Activated CD4-positive, alpha-beta T cell treated with anti-CD3 and anti-CD28 coated beads, Interleukin-2, Interleukin-4, amounts not matched to agents 100 ng/mL and 50 ng/mL, durations not matched to agents 16 hours and 8 hours (primary cell): ENCODE measurements around the gene PPP1R3E.

Experiments used
- DNase-seq: peaks from one replicate; pipeline ENCODE4 v3.0.0-alpha.2; 2020; ENCODE audit warnings: low spot score

PPP1R3E gene

GRCh38 chr14:23248601-23249000 is 54.1 kb downstream of the PPP1R3E start:
- DNase-seq, result no peak
